ENCODE data around the gene ARL14EP. TPM values are rescaled to one million over a fixed set of nuclear protein-coding genes. Genes with fewer than 3 reads are reported as not detected.
A peak's percentile ranks its signal among the peaks of the same experiment; 100 is the strongest.

Gene ARL14EP
- total RNA-seq, 2 donors from 2014 or later = 25.0 to 27.2 TPM

DNA sequence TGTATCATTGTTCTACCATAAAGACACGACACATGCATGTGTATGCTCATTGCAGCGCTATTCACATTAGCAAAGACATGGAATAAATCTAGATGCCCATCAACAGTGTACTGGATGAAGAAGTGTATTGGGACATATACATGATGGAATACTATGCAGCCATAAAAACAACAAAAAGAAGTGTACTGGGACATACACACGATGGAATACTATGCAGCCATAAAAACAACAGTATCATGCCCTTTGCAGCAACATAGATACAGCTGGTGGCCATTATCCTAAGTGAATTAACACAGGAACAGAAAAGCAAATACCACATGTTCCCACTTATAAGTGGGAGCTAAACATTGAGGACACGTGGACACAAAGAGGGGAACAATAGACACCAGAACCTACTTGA lies 22.7 kb downstream of the ARL14EP start:
- DNase-seq (ENCODE audit: low spot score) (no peak), ATAC-seq (no peak)
- no peak overlapping the region for H3K4me3 Mint-ChIP-seq
- no peaks in the 10 kb centered on the region for H3K9me3 Mint-ChIP-seq
- no peak overlapping the region for H3K27ac Mint-ChIP-seq
- no peaks in the 10 kb centered on the region for H3K27me3 Mint-ChIP-seq
- H3K36me3 Mint-ChIP-seq = no peaks in the 10 kb centered on the region
- H3K4me1 Mint-ChIP-seq (ENCODE audit: low read depth in 2 of 2) = peaks cover 10 to 13% of the 10 kb centered on the region in 2 donors

DNA sequence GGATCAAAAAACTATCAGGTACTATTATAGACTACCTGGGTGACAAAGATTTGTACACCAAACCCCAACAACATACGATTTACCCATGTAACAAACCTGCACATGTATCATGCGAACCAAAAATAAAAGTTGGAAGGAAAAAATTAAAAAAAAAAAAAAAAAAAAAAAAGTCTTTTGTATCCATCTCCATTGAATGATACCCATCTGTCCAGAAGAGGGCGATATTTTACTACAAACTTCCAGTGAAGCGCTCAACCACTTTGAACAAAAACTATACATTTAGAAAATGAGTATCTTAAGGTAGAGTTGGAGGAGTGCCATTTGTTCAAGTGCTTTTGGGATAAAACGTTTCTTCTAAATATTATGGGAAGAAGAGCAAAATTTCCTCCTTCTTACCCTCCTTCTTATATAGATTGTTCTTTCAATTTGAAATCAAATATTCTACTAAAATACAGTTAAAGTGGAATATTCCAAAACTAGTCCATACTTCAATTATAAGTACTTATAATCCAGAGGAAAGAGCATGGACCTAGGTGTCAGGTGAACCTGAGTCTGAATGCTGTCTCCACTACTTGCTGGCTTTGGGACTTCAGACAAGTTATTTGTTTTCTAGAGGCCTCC lies 23.3 kb downstream of the ARL14EP start:
- H3K4me3 Mint-ChIP-seq = no peak overlapping the region
- H3K9me3 Mint-ChIP-seq = no peaks in the 10 kb centered on the region
- peak; percentile 65 for DNase-seq (ENCODE audit: low spot score)
- H3K27ac Mint-ChIP-seq = no peak overlapping the region
- no peaks in the 10 kb centered on the region for H3K36me3 Mint-ChIP-seq
- H3K27me3 Mint-ChIP-seq = peaks cover 0 to 2% of the 10 kb centered on the region in 2 donors
- no peak for ATAC-seq
- peaks cover 10 to 13% of the 10 kb centered on the region in 2 donors for H3K4me1 Mint-ChIP-seq (ENCODE audit: low read depth in 2 of 2)

DNA sequence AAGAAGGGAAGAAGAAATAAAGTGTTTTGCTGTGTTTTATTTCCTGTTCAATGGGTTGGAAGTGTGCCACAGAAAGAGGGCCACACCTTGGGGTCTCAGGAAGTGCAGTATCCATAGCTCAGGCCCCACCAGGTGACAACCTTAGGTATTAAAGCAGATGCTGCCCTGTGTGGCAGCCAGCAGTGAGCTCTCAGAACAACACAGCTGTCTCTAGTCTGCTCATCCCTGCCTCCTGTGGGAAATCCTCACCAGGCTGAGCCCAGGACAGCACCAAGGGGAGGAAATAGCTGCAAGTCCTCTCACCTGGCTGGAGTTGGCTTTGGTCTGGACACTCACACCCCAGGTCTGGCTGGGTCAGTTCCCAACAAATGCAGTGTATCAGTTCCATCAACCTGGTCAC lies 25.1 kb downstream of the ARL14EP start:
- Mint-ChIP-seq H3K27ac (no peak overlapping the region), H3K36me3 (no peaks in the 10 kb centered on the region), H3K4me1 (ENCODE audit: low read depth in 2 of 2) (peaks cover 0 to 7% of the 10 kb centered on the region in 2 donors), H3K9me3 (no peaks in the 10 kb centered on the region), H3K27me3 (peaks cover 11 to 15% of the 10 kb centered on the region in 2 donors), H3K4me3 (no peak overlapping the region)
- DNase-seq (ENCODE audit: low spot score) = no peak
- ATAC-seq = no peak

DNA sequence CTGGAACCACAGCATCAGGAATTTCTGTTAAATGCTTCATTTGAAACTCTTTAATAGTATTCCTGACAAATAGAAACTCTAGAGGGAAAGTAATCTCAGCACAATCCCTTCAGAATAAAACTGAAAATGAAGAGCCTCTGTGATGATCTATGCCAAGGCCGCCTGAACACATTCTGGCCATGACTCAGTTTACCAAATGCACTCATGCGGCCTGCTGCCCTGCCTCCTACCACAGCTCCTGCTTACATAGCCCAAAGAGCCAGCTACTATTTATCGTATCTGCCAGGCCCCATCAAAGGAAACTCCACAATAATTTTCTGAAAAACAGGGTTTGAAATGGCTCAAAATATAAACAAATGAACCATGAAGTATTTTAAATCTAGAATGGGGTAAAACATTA lies 27.0 kb downstream of the ARL14EP start:
- no peak for DNase-seq (ENCODE audit: low spot score)
- ATAC-seq = no peak
- Mint-ChIP-seq H3K36me3 (no peaks in the 10 kb centered on the region), H3K9me3 (no peaks in the 10 kb centered on the region), H3K4me3 (no peak overlapping the region), H3K27me3 (peaks cover 11 to 24% of the 10 kb centered on the region in 2 donors), H3K27ac (no peak overlapping the region), H3K4me1 (ENCODE audit: low read depth in 2 of 2) (peaks cover 0 to 7% of the 10 kb centered on the region in 2 donors)

DNA sequence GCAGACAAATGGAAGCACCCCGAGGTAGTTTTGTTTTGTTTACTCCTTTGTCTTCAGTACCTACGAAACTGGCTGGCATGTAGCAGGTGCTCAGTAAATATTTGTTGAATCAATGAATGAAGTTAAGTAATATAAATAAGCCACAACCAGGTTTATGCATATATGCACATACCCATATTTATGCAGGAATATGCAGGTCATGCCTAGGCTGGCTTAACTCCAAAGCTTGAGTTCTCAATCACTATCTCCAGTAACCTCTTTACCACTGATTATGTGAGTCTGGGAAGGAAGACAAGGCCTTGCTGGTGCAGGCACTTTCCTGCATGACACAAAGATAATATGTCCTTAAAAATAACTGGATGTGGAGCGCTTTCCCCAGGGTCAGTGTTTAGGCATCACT lies 27.5 kb downstream of the ARL14EP start:
- Mint-ChIP-seq H3K36me3 (no peaks in the 10 kb centered on the region), H3K4me3 (no peak overlapping the region), H3K4me1 (ENCODE audit: low read depth in 2 of 2) (peaks cover 0 to 7% of the 10 kb centered on the region in 2 donors), H3K9me3 (no peaks in the 10 kb centered on the region), H3K27ac (no peak overlapping the region), H3K27me3 (peaks cover 11 to 24% of the 10 kb centered on the region in 2 donors)
- no peak for DNase-seq (ENCODE audit: low spot score)
- ATAC-seq = no peak

DNA sequence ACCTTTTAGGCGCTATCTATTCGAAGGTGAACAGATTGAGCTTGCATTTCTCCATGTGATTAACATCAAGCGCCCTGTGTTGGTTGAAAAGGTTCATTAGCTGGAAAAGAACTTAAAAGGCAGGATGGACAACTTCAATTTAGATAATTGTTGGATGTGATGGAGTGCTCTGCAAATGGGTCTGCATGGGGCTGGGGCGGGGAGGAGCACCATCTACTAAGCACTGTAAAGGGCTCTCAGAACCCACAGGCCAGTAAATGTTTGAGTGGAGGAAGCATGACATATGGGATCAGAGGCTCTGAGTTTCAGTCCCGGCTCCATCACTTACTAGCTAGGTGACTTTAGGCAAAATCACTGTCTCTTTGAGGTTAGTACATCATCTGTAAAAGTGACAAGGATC lies 28.2 kb downstream of the ARL14EP start:
- Mint-ChIP-seq H3K27ac (no peak overlapping the region), H3K9me3 (no peaks in the 10 kb centered on the region), H3K4me1 (ENCODE audit: low read depth in 2 of 2) (peaks cover 0 to 1% of the 10 kb centered on the region in 2 donors), H3K27me3 (peaks cover 11 to 24% of the 10 kb centered on the region in 2 donors), H3K4me3 (no peak overlapping the region), H3K36me3 (no peaks in the 10 kb centered on the region)
- no peak for DNase-seq (ENCODE audit: low spot score)
- no peak for ATAC-seq

DNA sequence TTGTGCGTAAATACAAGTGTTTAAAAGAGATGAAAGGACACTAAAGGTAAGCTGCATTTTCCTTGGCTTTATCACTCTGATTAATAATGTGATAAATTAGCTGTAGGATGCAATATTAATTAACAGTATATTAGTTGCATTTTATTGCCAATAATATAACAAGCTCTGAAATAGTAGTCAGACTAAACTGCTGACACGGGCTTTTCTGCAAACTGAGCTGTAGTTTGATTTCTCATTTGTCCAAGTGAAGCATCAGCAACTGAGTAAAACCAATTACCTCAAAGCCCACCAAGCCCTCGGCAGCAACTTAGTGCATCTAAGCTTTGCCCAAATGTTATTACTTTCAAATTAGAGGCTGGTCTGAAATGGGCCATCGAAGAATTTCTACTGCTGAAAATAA lies 33.5 kb downstream of the ARL14EP start:
- peaks cover 8 to 39% of the 10 kb centered on the region in 2 donors for H3K27me3 Mint-ChIP-seq
- no peak for ATAC-seq
- H3K36me3 Mint-ChIP-seq = no peaks in the 10 kb centered on the region
- H3K9me3 Mint-ChIP-seq = no peaks in the 10 kb centered on the region
- DNase-seq (ENCODE audit: low spot score) = no peak
- H3K27ac Mint-ChIP-seq = no peak overlapping the region
- H3K4me3 Mint-ChIP-seq = no peak overlapping the region
- H3K4me1 Mint-ChIP-seq (ENCODE audit: low read depth in 2 of 2) = no peaks in the 10 kb centered on the region

DNA sequence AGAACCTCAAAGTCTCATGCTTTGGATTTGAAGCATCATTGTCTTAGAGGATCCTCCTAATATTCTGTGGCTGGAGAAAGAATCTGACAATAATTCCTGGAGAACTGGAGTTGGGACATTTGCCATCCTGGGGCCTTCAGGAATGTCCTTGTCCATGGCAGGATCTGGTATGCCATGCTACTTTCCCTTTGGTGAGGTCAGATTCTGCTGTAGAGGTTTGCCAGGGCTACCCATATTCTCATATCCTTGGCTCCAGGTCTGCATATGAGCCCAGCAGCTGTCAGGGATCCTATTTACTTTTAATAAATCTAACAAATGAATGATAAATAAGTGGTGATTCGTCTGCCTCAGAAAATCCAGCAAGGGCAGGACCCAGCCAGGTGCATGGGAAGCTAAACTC lies 35.0 kb downstream of the ARL14EP start:
- DNase-seq (ENCODE audit: low spot score) = no peak
- Mint-ChIP-seq H3K9me3 (no peaks in the 10 kb centered on the region), H3K4me3 (no peak overlapping the region), H3K27me3 (peaks cover 0 to 33% of the 10 kb centered on the region in 2 donors), H3K27ac (no peak overlapping the region), H3K4me1 (ENCODE audit: low read depth in 2 of 2) (no peaks in the 10 kb centered on the region), H3K36me3 (no peaks in the 10 kb centered on the region)
- ATAC-seq = no peak

DNA sequence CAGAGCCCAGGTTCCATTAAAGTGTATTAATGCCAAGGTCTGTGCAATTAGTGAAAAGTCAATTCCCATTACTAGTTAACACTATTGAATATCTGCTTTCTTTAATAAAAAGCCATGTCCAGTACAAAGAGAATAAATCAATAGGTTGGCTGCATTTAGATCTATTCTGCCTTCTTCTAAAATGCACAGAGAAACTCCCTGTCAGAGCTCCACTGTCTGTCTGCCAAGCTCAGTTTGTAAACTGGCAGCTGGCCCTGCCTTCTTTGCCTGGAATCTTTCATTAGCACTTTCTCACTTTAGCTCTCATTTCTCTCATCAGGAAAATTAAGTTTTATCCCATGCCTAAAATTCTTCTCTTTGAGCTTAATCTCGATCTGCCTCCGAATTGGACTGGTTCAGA lies 35.6 kb downstream of the ARL14EP start:
- DNase-seq (ENCODE audit: low spot score) = no peak
- no peak for ATAC-seq
- H3K4me1 Mint-ChIP-seq (ENCODE audit: low read depth in 2 of 2) = no peaks in the 10 kb centered on the region
- no peaks in the 10 kb centered on the region for H3K9me3 Mint-ChIP-seq
- no peaks in the 10 kb centered on the region for H3K36me3 Mint-ChIP-seq
- H3K4me3 Mint-ChIP-seq = no peak overlapping the region
- no peak overlapping the region for H3K27ac Mint-ChIP-seq
- peaks cover 0 to 27% of the 10 kb centered on the region in 2 donors for H3K27me3 Mint-ChIP-seq

DNA sequence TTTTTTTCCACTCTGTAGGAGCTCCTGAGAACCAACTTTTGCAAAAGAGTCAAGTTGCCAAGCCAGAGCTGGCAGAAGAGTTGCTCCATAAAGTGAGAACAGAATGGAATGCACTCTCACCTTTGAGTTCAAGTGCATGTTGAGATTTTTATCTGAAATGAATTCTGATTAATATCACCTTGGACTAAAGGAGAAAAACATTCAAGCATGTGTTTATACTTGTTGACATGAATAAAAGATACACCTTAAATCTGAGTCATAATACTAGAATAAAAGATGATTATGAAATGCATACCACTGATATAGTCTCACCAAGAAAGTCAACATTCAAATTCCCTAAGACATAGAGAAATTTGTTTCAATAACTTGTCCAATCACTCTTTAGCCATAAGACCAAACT lies 37.8 kb downstream of the ARL14EP start:
- ATAC-seq (no peak), DNase-seq (ENCODE audit: low spot score) (no peak)
- H3K4me3 Mint-ChIP-seq = no peak overlapping the region
- H3K9me3 Mint-ChIP-seq = no peaks in the 10 kb centered on the region
- H3K36me3 Mint-ChIP-seq = no peaks in the 10 kb centered on the region
- no peak overlapping the region for H3K27ac Mint-ChIP-seq
- no peaks in the 10 kb centered on the region for H3K4me1 Mint-ChIP-seq (ENCODE audit: low read depth in 2 of 2)
- H3K27me3 Mint-ChIP-seq = peaks cover 0 to 24% of the 10 kb centered on the region in 2 donors

DNA sequence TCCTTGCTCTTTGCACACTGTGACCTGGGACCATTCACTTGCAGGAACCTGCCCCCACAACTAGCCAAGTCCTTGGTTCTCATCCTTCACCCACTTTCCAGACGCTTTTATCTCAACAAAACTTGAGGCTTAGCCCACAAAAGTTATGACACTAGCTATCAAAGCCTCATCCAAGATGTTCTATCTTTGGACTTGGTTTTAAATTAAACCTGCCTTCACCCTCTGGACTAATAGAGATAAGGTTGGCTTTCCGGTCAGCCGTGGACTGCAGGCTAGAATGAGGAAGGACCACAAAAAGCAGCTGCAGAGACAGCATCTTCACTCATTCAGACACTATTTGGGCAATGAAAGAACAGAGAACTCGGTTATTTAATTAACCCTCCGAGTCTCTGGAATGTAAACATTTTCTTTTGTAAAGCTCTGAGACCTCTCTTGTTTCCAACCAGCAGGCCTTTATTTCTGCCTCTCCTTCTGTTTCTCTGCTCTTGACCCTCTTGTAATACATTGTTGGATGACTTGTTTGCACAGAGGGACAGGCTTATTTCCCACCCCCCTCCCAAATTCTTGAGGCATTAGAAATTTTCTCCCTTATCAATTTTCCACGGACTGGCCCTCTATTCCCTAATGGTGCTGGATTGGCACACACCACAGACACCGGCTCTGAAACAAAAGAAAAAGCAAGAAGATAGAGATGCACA lies 41.4 kb downstream of the ARL14EP start:
- peaks cover 2% of the 10 kb centered on the region for H3K9me3 Mint-ChIP-seq
- DNase-seq (ENCODE audit: low spot score) = no peak
- H3K27ac Mint-ChIP-seq = no peak overlapping the region
- ATAC-seq = no peak
- H3K4me1 Mint-ChIP-seq (ENCODE audit: low read depth in 2 of 2) = no peaks in the 10 kb centered on the region
- no peaks in the 10 kb centered on the region for H3K36me3 Mint-ChIP-seq
- H3K4me3 Mint-ChIP-seq = no peak overlapping the region
- peaks cover 4 to 14% of the 10 kb centered on the region in 2 donors for H3K27me3 Mint-ChIP-seq

DNA sequence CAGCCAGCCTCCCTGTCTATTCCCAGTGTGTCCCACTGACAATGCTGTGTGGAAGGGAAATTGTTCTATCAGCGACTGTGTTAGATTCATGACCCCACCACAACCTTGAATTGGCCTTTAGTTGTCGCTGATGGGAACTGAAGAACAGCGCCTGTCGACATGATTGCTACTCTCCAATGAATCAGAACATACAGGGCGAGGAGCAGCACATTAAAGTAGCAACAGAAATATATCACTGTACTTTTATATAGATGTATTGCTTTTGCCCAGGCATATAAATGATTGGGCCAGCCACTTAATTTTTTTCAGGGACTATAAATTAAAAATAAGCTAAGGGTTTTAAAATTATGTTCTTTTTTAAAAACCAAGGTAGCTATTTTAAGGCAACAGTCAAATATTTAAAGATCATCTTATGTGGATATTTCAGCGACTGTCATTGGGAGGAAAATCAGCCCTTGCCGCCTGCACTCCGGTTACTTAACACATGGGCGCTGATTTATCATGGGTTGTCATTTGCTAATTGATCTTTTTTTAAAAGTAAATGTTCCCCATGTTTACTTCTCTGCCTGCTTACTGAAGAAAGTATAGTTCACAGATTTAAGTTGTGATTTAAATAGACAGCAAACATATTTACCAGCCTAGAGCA lies 42.1 kb downstream of the ARL14EP start:
- no peak for DNase-seq (ENCODE audit: low spot score)
- H3K36me3 Mint-ChIP-seq = no peaks in the 10 kb centered on the region

DNA sequence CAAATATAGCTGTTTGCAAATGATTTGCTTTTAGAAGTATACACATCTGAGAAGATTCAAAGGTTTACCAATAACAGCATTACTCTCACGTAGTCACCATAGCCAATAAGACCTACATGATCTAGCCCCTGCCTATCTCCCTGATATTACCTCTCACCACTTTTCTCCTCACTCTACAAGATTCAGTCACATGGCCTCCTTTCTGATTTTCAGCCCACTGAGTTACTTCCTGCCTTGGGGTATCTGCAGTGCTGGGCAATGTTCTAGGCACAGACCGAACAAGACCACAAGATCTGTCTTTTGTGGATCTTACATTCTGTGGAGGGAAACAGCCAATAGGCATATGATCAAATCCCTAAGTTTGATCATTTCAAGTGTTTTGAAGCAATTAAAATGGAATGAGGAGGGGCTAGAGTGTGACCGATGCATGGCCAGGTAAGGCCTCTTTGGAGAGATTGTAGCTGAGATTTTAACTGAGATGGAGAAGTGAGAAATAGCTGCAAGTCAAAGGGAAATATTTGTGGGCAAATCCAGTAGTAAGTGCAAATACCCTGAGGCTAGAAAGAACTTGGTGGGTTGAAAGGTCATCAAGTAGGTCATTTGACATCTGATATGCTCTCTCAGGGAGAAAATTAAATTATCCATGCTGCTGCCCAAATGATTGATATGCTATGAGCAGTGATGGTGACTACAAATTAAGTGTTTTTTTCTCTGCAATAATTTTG lies 43.1 kb downstream of the ARL14EP start:
- ATAC-seq (no peak), DNase-seq (ENCODE audit: low spot score) (no peak)
- no peak overlapping the region for H3K4me3 Mint-ChIP-seq
- peaks cover 6% of the 10 kb centered on the region for H3K9me3 Mint-ChIP-seq
- H3K4me1 Mint-ChIP-seq (ENCODE audit: low read depth in 2 of 2) = no peaks in the 10 kb centered on the region
- H3K27ac Mint-ChIP-seq = no peak overlapping the region
- no peaks in the 10 kb centered on the region for H3K36me3 Mint-ChIP-seq
- peaks cover 7 to 14% of the 10 kb centered on the region in 2 donors for H3K27me3 Mint-ChIP-seq

More for the DNA sequence above, 42.1 kb downstream of the ARL14EP start:
- Mint-ChIP-seq H3K27ac (no peak overlapping the region), H3K4me1 (ENCODE audit: low read depth in 2 of 2) (no peaks in the 10 kb centered on the region), H3K9me3 (peaks cover 6% of the 10 kb centered on the region), H3K4me3 (no peak overlapping the region), H3K27me3 (peaks cover 7 to 14% of the 10 kb centered on the region in 2 donors)
- ATAC-seq = no peak

DNA sequence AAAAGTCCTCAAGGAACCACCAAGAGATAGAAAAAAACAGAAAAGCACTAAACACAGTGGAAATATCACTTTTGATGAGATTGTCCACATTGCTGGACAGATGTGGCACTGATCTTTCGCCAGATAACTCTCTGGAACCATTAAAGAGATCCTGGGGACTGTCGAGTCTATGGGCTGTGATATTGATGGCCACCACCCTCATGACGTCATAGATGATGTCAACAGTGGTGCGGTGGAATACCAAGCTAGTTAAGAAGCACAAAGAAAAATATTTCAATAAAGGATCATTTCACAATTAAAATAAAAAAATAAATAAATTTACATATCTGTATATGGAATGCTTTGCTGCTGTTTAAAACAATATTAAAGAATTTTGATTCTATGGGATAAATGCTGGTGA lies 45.5 kb downstream of the ARL14EP start:
- no peak overlapping the region for H3K4me3 Mint-ChIP-seq
- peaks cover 6% of the 10 kb centered on the region for H3K9me3 Mint-ChIP-seq
- no peak for DNase-seq (ENCODE audit: low spot score)
- H3K27ac Mint-ChIP-seq = no peak overlapping the region
- H3K27me3 Mint-ChIP-seq = peaks cover 7 to 11% of the 10 kb centered on the region in 2 donors
- no peak for ATAC-seq
- no peaks in the 10 kb centered on the region for H3K36me3 Mint-ChIP-seq
- H3K4me1 Mint-ChIP-seq (ENCODE audit: low read depth in 2 of 2) = no peaks in the 10 kb centered on the region

Data from natural killer cell treated with Interleukin-12 subunit alpha and Interleukin-12 subunit beta and Interleukin-15 and Interleukin-18, amount 100 ng/mL, for 72 hours (primary cell).